GM12801 (cell line): ENCODE results near the gene MAPT.

ENCODE experiments used
- TF ChIP-seq, protein P1 (sequence below): IDR thresholded peaks from one replicate; pipeline ENCODE4 v1.5.1; 2011; ENCODE audit warnings: control low read depth; ENCODE audit not compliant: insufficient read length; ENCODE audit errors: extremely low read depth

MAPT gene

GRCh38 chr17:45851873-45852272 lies 42.5 kb upstream of the MAPT start:
- TF ChIP-seq, protein P1, sequence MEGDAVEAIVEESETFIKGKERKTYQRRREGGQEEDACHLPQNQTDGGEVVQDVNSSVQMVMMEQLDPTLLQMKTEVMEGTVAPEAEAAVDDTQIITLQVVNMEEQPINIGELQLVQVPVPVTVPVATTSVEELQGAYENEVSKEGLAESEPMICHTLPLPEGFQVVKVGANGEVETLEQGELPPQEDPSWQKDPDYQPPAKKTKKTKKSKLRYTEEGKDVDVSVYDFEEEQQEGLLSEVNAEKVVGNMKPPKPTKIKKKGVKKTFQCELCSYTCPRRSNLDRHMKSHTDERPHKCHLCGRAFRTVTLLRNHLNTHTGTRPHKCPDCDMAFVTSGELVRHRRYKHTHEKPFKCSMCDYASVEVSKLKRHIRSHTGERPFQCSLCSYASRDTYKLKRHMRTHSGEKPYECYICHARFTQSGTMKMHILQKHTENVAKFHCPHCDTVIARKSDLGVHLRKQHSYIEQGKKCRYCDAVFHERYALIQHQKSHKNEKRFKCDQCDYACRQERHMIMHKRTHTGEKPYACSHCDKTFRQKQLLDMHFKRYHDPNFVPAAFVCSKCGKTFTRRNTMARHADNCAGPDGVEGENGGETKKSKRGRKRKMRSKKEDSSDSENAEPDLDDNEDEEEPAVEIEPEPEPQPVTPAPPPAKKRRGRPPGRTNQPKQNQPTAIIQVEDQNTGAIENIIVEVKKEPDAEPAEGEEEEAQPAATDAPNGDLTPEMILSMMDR, result no peak

DNA sequence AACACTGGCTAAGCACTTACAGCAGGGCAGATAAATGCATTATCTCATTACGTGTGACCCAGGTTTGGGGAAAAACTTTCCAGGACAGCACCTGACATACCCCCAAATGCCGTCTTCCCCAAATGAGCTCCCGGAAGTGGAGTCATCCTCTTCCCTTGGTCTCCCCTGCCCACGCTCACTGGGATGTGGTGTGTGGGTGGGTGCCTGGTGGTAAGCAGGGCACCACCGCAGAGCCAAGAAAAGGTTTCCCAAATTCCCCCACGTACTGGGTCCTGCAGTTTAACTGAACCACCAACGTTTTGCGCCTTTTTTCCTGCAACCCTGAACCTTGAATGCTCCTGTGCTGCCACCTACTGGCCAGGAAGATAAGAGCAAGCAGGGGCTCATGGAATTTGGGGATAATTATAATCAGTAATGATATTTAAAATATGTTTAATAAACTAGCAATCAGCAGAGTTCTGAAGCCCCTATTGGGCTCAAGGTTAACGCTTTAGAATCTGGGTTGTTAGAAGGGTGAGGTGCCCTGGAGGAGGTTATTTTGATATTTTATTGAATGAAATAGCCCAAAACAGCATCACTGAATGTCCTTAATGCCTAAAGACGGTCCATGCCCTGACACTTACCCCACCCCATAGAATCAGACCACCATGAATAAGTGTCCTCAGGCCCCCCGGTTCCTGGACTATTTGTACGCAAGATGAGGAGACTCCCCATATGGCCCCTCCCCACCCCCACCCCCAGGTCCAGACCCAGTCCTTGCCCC lies 41.6 kb upstream of the MAPT start:
- TF ChIP-seq, protein P1, result peak; percentile 60

GRCh38 chr17:45854209-45854608 lies 40.1 kb upstream of the MAPT start:
- TF ChIP-seq, protein P1, result no peak

DNA sequence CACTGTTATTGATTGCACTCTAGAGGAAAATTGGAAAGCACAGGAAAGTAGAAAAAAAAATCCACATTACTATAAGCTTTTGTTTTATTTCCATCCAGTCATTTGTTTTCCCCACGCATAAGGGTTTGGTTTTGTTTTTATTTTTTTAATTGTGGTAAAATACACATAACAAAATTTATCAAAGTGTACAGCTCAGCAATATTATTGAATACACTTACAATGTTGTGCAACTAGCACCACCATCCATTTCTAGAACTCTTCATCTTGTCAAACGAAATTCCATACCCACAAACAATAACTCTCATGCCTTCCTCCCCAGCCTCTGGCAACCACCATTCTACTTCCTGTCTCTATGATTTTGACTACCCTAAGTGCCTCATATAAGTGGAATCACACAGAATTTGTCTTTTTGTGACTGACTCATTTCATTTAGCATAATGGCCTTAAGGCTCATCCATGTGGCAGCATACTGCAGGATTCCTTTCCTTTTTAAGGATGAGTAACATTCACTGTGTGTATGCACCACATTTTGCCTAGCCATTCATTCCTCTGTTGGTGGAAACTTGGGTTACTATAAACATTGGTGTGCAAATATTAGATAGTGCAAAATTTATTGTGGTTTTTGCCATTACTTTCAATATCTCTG lies 38.5 kb upstream of the MAPT start:
- TF ChIP-seq, protein P1, result no peak

GRCh38 chr17:45857977-45858708 lies 36.2 kb upstream of the MAPT start:
- TF ChIP-seq, protein P1, result no peak

DNA sequence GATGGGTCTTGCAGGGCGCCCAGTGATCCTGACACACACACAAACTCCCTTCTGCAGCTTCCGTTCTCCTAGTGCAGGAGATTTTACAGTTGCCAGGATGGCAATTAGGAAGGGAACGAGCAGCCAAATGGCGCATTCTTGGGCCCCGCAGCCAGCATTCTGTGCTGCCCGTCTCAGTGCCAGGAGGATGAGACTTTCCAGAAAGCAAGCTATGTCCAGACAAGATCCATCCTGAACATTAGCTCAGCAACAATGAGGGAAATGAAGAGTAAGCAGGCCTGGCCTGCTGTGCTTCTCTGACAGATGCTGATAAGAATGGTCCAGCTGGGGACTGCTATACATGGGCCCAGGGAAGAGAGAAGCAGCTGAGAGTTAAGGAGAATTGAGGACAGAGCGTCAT lies 33.2 kb upstream of the MAPT start:
- TF ChIP-seq, protein P1, result no peak
